ENCODE data around the gene CRYL1. TPM values are rescaled to one million over a fixed set of nuclear protein-coding genes. Genes with fewer than 3 reads are reported as not detected.

CRYL1 gene
- total RNA-seq, 1 experiment from 2014 or later = 26.5 TPM

DNA sequence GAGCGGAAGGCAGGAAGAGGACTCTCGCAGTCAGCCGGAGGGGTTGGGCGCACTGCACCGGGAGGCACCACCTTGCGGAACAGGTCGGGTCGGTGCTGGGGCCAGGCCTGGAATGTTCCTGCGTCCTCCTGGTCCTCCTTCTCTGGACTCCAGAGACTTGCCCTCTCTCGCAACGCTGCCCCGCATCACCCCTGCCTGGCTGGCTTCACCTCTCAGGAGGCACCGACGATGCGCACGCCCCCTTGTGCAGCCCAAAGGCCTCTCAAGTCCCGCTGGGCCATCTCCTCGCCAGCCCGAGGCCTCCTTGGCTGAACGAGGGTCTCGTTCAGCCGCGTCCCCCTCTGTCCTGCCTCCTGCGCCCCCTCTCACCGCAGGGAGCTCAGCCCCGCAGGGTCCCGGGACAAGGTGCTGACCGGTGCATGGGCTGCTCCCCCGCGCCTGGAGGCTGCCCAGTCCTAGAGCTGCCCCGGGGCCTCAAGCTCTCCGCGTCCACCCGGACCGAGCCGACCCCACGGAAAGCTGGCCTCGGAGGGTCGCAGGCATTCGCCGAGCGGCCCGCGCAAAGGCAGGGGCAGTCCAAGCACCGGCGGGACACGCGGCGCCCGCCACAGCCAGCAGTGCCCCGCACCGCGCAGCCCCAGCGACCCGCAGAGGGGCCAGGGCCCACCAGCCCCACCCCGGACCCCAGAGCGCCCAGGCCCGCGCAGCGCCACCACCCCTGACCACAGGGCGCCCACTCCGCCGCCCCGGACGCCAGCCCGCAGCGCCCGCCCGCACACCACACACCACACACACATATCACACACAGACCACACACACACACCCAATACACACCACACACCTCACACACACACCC, 133.8 kb downstream of the CRYL1 start:
- Histone ChIP-seq H3K4me2 (ENCODE audit: low read length) (no peak overlapping the region), H3K27me3 (ENCODE audit: insufficient read depth, low read length) (no peaks in the 10 kb centered on the region), H3K9ac (ENCODE audit: low read length) (no peak overlapping the region), H3K9me3 (ENCODE audit: control insufficient read depth in 1 of 2, insufficient read depth in 1 of 2, low read depth in 1 of 2, low read length in 2 of 2) (no peaks in the 10 kb centered on the region), H3K9me2 (ENCODE audit: insufficient read depth) (no peaks in the 10 kb centered on the region), H2AFZ (ENCODE audit: low read depth, low read length, poor library complexity, severe bottlenecking) (no peak overlapping the region), H3K4me3 (replicated peaks in 1 of 2; ENCODE audit: low read depth in 1 of 2, low read length in 2 of 2) (no peak overlapping the region), H3K79me2 (ENCODE audit: insufficient read depth, low read length) (no peaks in the 10 kb centered on the region), H3K27ac (ENCODE audit: low read depth, low read length) (no peak overlapping the region), H3K36me3 (ENCODE audit: control insufficient read depth in 1 of 2, insufficient read depth in 2 of 2, low read length in 2 of 2) (no peaks in the 10 kb centered on the region), H4K20me1 (ENCODE audit: insufficient read depth) (no peaks in the 10 kb centered on the region), H3K4me1 (ENCODE audit: control insufficient read depth in 1 of 2, insufficient read depth in 2 of 2, low read length in 2 of 2) (peaks cover 2 to 5% of the 10 kb centered on the region in 2 experiments; a peak in 2 of 4 replicates)
- CTCF ChIA-PET = no interaction called here
- TF ChIP-seq JUND (IDR thresholded peaks at IDR 0.05) (no peak), CEBPB (IDR thresholded peaks at IDR 0.05; ENCODE audit: low read depth) (no peak), ZNF274 (IDR thresholded peaks at IDR 0.05; ENCODE audit: low read depth, low read length) (no peak), SRF (IDR thresholded peaks at IDR 0.05; ENCODE audit: low read depth) (no peak), TCF7L2 (IDR thresholded peaks at IDR 0.05; ENCODE audit: borderline replicate concordance, extremely low read depth, insufficient read depth, insufficient read length) (no peak), SIN3A (IDR thresholded peaks at IDR 0.05; ENCODE audit: low read depth) (no peak), YY1 (IDR thresholded peaks at IDR 0.05; ENCODE audit: extremely low read depth, insufficient replicate concordance, low read depth, low read length) (no peak), POLR2A (IDR thresholded peaks at IDR 0.05; ENCODE audit: borderline replicate concordance, extremely low read depth, insufficient read depth, insufficient read length) (no peak), SP1 (IDR thresholded peaks at IDR 0.05; ENCODE audit: low read depth) (no peak), POLR2AphosphoS5 (IDR thresholded peaks at IDR 0.05; ENCODE audit: low read depth, low read length) (no peak), ELF1 (IDR thresholded peaks at IDR 0.05; ENCODE audit: borderline replicate concordance, low read depth) (no peak), CBX3 (IDR thresholded peaks at IDR 0.05; ENCODE audit: low read depth) (no peak)
- BruUV-seq (replicated peaks) = no TSS peak
- ATAC-seq = peak; percentile 46
- DNase-seq (ENCODE audit: low read depth, low spot score) = no peak
- POLR2A ChIA-PET = no interaction called here
- RAD21 ChIA-PET (ENCODE audit: low non-redundant PET in 1 of 2, low total read pairs in 2 of 2, uncharacterized antibody in 2 of 2, unreplicated experiment in 2 of 2) = no interaction called here
- intact Hi-C loops (cut with micrococcal nuclease) = no loop called here

Measured in HCT116 (cell line).